Esophagus muscularis mucosa (tissue), 4 donors: ENCODE data around the gene MSMB. TPM values are rescaled to one million over a fixed set of nuclear protein-coding genes. Genes with fewer than 3 reads are reported as not detected.
"Not testable (repeated sequence)": the region's sequence is repeated elsewhere in the genome, so short reads cannot be mapped to it uniquely, and the experiment has no call there.

ENCODE experiments used
- DNase-seq: peaks from one replicate; pipeline ENCODE4 v3.0.0-alpha.2; 2017; ENCODE audit errors: extremely low spot score
- H3K27ac ChIP-seq, 4 donors: fragments of 200-600 bp; sonication (generic); replicated peaks in 1 of 4; 1 replicate in 3 of 4; 2 replicates in 1 of 4; pipeline ENCODE4 v1.5.1; 2016 to 2019; ENCODE audit warnings: mild to moderate bottlenecking in 1 of 4
- H3K27me3 ChIP-seq, 4 donors: fragments of 200-600 bp; sonication (generic); one replicate each; pipeline versions ENCODE4 v1.5.1 to v1.6.0; 2016 to 2019
- H3K36me3 ChIP-seq, 4 donors: fragments of 200-600 bp; sonication (generic); one replicate each; pipeline ENCODE4 v1.5.1; 2016 to 2019
- H3K4me1 ChIP-seq, 4 donors: fragments of 200-600 bp; sonication (generic); one replicate each; pipeline ENCODE4 v1.5.1; 2016 to 2019
- H3K4me3 ChIP-seq, 4 donors: fragments of 200-600 bp; sonication (generic); 1 replicate in 2 of 4; 2 replicates in 2 of 4; pipeline ENCODE4 v1.5.1; 2016 to 2019; ENCODE audit warnings: mild to moderate bottlenecking in 4 of 4, moderate library complexity in 1 of 4
- H3K9me3 ChIP-seq, 4 donors: fragments of 200-600 bp; sonication (generic); 1 replicate in 3 of 4; 2 replicates in 1 of 4; pipeline ENCODE4 v1.5.1; 2016 to 2019
- CTCF ChIP-seq, 3 experiments: fragments of 200-600 bp in 2 of 3; fragments of 450-650 bp in 1 of 3; sonication (generic) in 2 of 3; IDR thresholded peaks; one replicate each; pipeline ENCODE4 v1.5.1; 2017 to 2019; ENCODE audit warnings: antibody characterized with exemption in 3 of 3, mild to moderate bottlenecking in 2 of 3, moderate library complexity in 1 of 3
- EP300 ChIP-seq: sonication (generic); formaldehyde crosslinking; IDR thresholded peaks from one replicate; pipeline ENCODE4 v1.6.1; 2017; ENCODE audit warnings: antibody characterized with exemption
- POLR2A ChIP-seq: fragments of 450-650 bp; IDR thresholded peaks from one replicate; pipeline ENCODE4 v1.6.1; 2017; ENCODE audit warnings: antibody characterized with exemption, moderate library complexity, mild to moderate bottlenecking, low read depth
- POLR2AphosphoS5 ChIP-seq, 2 donors: sonication (generic); formaldehyde crosslinking; IDR thresholded peaks; one replicate each; pipeline ENCODE4 v1.6.1; 2017; ENCODE audit warnings: antibody characterized with exemption in 2 of 2
- WGBS: methylation state at CpG from one replicate; pipeline ENCODE4 v1.1.5; 2018; 5-methylcytosine and 5-hydroxymethylcytosine counted together
- intact Hi-C: fragments of 100-400 bp; cut with DNase I; formaldehyde crosslinking; loops from one replicate; pipeline ENCODE4 v1.15.1; 2023
- total RNA-seq, 4 donors: library from RNA; depleted of rRNA; stranded (reverse); fragments of >200 nt; gene quantifications; one replicate each; pipeline versions ENCODE4 v1.1.0 to v1.2.1, GENCODE V29; 2016

Gene MSMB, protein sequence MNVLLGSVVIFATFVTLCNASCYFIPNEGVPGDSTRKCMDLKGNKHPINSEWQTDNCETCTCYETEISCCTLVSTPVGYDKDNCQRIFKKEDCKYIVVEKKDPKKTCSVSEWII
- total RNA-seq: not detected

DNA sequence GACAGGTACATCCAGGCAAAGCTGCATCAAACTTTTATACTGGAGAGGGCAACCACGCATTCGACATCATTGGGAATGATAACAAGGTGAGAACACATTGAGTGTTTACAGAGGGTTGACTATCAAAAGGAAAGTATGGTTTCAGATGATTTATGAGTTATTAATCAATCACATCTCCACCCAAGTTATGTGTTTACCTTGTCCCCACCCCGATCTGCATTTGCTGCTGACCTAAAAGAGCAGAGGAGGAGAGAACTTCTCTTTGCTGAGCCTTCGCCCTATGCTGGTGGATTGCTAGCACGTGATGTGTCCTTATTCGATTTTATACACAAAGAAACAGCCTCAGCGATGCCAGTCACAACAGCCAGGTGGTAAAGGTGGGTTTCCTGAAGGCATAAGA is at the start of gene MSMB:
Gene MSMB, minus strand, starts transcription at position 9 of the 400 bp plus-strand sequence. CDS start 32 bp downstream, outside the sequence.
- DNase-seq: no peak
- H3K4me1 ChIP-seq: peaks cover 0 to 9% (median 0%) of the 10 kb centered on the region in 4 donors
- H3K9me3 ChIP-seq: no peaks in the 10 kb centered on the region
- H3K4me3 ChIP-seq: no peak within 1 kb of the TSS
- TF ChIP-seq POLR2A (no peak), POLR2AphosphoS5 (IDR thresholded peaks at IDR 0.05) (no peak), CTCF (IDR thresholded peaks at IDR 0.05) (no peak), EP300 (no peak)
- H3K27ac ChIP-seq: no peak within 1 kb of the TSS
- peaks cover 0 to 14% (median 0%) of the 10 kb centered on the region in 4 donors for H3K27me3 ChIP-seq
- WGBS: 80% methylated on average over 7 of the region's 7 CpGs
- intact Hi-C loops: no loop called here
- no peaks in the 10 kb centered on the region for H3K36me3 ChIP-seq

DNA sequence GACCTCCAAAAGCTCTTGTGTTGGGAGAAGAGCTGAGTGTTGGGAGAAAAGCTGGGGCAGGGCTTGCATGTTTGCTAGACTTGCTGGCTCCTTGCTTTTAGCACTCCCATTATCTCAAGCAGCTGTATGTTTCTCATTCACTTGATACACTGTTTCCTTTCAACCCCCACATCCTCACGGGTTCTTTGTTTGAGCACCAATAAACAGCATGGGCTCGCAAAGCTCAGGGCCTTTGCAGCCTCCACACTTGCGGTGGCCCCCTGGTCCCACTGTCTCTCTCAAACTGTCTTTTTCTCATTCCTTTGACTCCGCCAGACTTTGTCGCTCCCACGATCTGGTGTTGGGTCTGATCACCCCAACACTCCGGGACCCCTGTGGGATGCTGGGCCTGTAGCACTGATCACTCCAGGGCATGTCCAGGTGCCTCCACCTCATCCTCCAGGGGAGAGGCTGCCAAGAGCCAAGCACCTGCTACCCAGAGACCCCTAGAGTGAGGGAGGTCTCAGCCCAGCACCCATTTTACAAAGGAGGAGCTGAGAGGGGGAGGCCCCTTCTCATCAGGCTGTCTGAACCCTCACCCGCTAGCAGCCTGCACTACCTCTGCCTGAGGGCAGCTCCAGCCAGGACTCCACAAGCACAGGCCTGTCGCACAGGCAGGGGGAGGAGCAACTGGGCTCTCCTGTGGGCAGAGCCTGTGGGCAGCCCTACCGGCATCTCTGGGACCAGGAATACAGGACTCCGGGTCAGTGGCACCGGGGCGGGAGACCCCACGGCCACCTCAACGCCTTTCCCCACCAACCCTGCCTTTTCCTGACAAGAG is 49.1 kb upstream of the MSMB start:
- H3K9me3 ChIP-seq: no peaks in the 10 kb centered on the region
- peak; percentile 91 for DNase-seq
- 86% methylated on average over 14 of the region's 15 CpGs for WGBS
- intact Hi-C loops: no loop called here
- no peaks in the 10 kb centered on the region for H3K4me1 ChIP-seq
- TF ChIP-seq CTCF (IDR thresholded peaks at IDR 0.05) (no peak), POLR2AphosphoS5 (IDR thresholded peaks at IDR 0.05) (no peak)
- H3K36me3 ChIP-seq: no peaks in the 10 kb centered on the region
- H3K4me3 ChIP-seq: no peak overlapping the region
- no peaks in the 10 kb centered on the region for H3K27me3 ChIP-seq
- H3K27ac ChIP-seq: no peak overlapping the region

DNA sequence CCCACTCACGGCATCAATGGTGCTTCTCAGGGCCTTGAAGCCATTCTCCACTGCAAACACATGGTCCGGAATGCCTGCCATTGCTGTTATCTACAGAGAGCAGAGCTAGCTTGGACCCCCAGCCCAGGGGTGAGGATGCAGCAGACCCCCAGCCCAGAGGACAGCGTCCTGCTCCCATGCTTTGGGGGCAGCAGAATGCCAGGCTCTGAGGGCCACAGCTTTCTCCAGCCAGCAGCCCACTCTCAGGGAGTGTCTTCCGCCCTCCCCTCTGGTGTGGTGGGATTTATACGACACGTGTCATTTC is 48.1 kb upstream of the MSMB start:
- intact Hi-C loops: no loop called here
- Histone ChIP-seq H3K9me3 (no peaks in the 10 kb centered on the region), H3K27ac (no peak overlapping the region), H3K36me3 (no peaks in the 10 kb centered on the region), H3K4me1 (no peaks in the 10 kb centered on the region), H3K4me3 (no peak overlapping the region), H3K27me3 (no peaks in the 10 kb centered on the region)
- DNase-seq: peak; percentile 47
- 86% methylated on average over 6 of the region's 6 CpGs for WGBS
- TF ChIP-seq POLR2AphosphoS5 (IDR thresholded peaks at IDR 0.05): no peak
- no peak for TF ChIP-seq POLR2A
- no peak for TF ChIP-seq EP300

DNA sequence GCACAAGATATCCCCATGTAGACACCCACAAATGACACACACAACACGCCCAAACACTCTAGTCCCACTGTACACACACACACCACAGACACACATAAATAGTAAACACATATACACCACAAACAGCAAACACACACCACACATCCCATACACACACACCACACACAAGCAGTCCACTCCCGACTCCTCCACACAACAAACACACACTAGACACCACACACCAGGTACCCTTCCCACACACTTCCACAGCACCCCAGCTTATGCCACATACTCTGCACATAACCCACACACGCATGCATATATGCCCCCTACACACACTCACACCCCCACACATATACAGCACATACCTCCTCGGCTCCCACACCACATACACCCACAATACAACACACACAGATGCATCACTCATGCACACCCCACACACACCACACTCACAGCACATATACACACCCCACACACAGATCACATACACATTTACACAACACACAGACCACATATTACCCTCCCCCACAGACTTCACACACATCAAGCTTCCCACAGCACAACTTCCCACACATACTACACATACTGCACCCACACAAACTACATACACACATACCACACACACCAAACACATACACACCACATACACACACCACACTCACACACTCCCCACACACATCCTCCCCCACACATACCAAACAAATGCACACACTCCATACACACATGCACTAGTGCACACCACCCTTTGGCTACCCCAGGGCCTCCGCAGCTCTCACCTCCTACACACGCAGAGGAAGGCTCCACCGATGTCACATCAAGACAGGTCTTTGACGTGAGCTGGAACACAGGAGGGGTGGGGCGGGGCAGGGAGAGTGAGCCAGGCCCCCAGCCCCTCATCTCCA is 47.5 kb upstream of the MSMB start:
- DNase-seq: peak; percentile 75
- WGBS: 79% methylated on average over 9 of the region's 9 CpGs

DNA sequence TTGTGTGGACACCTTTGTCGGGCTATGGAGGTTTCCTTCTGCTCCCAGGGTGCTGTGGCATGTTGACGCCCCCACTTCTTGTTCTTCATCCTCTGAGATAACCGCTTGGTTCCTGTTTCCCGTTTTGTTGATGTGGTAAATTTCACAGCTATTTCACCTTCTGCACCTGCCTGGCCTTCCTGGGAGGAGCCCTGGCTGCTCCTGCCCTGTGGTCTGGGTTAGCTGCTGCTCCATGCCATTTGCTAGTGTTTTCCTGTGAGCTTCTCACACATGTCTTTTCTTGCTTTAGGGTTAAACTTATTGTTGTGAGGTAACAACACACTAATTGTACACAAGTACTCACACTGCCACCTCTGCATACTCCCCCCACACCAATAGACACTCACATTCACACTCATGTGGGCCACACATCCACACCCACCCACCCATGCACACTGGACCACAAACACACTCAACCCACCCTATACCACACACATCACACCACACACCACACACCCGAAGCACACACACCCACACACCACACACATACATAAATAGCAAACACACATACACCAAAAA is 46.5 kb upstream of the MSMB start:
- 40% methylated on average over 5 of the region's 5 CpGs for WGBS
- no peaks in the 10 kb centered on the region for H3K9me3 ChIP-seq
- TF ChIP-seq POLR2A (no peak), EP300 (no peak), POLR2AphosphoS5 (IDR thresholded peaks at IDR 0.05) (no peak), CTCF (IDR thresholded peaks at IDR 0.05) (no peak)

More for the DNA sequence above, 47.5 kb upstream of the MSMB start:
- H3K9me3 ChIP-seq, H3K27ac ChIP-seq, H3K4me3 ChIP-seq, intact Hi-C loops, H3K27me3 ChIP-seq, H3K4me1 ChIP-seq, H3K36me3 ChIP-seq: not testable (repeated sequence)

More for the DNA sequence above, 46.5 kb upstream of the MSMB start:
- intact Hi-C loops: no loop called here
- H3K4me1 ChIP-seq: no peaks in the 10 kb centered on the region
- no peak overlapping the region for H3K27ac ChIP-seq
- no peaks in the 10 kb centered on the region for H3K27me3 ChIP-seq
- no peak overlapping the region for H3K4me3 ChIP-seq
- no peaks in the 10 kb centered on the region for H3K36me3 ChIP-seq
- peak; percentile 75 for DNase-seq
